ENCODE data around the gene DIAPH1. TPM values are rescaled to one million over a fixed set of nuclear protein-coding genes. Genes with fewer than 3 reads are reported as not detected.

DIAPH1 gene
- total RNA-seq, 2 donors from 2014 or later = 104 to 106 TPM

GRCh38 chr5:141603923-141604717, 14.7 kb downstream of the DIAPH1 start:
- Histone ChIP-seq H3K27me3 (ENCODE audit: control insufficient read depth, insufficient read depth, low read length, poor library complexity, severe bottlenecking) (no peaks in the 10 kb centered on the region), H3K27ac (ENCODE audit: low read depth, low read length) (no peak overlapping the region), H3K9me3 (ENCODE audit: control insufficient read depth, low read length) (no peaks in the 10 kb centered on the region), H3K4me3 (ENCODE audit: low read length) (no peak overlapping the region), H3K36me3 (ENCODE audit: control insufficient read depth, insufficient read depth, low read length) (peaks cover 8% of the 10 kb centered on the region), H3K9ac (ENCODE audit: extremely low read depth, low read length, poor library complexity, severe bottlenecking) (no peak overlapping the region), H3K4me1 (ENCODE audit: control insufficient read depth, insufficient read depth, low read length) (no peaks in the 10 kb centered on the region)
- peaks cover 22% of the 10 kb centered on the region for H3K4me1 Mint-ChIP-seq
- WGBS, 2 experiments (ENCODE audit: insufficient coverage in 1 of 2, insufficient read length in 1 of 2) = 91 to 94% methylated on average over 5 to 6 of the region's 6 CpGs
- no peaks in the 10 kb centered on the region for H3K36me3 Mint-ChIP-seq (ENCODE audit: low read depth)
- no peaks in the 10 kb centered on the region for H3K27me3 Mint-ChIP-seq (ENCODE audit: insufficient read depth)
- no peak for DNase-seq
- no peak for TF ChIP-seq CTCF (conservative IDR thresholded peaks at IDR 0.05)
- peak overlapping the region; percentile 3 for H3K27ac Mint-ChIP-seq
- no peak overlapping the region for H3K4me3 Mint-ChIP-seq
- H3K9me3 Mint-ChIP-seq = no peaks in the 10 kb centered on the region

GRCh38 chr5:141602606-141603005, 16.2 kb downstream of the DIAPH1 start:
- H3K4me3 ChIP-seq (ENCODE audit: low read length) = no peak overlapping the region
- H3K4me1 ChIP-seq (ENCODE audit: control insufficient read depth, insufficient read depth, low read length) = no peaks in the 10 kb centered on the region
- no peaks in the 10 kb centered on the region for H3K27me3 ChIP-seq (ENCODE audit: control insufficient read depth, insufficient read depth, low read length, poor library complexity, severe bottlenecking)
- Mint-ChIP-seq H3K9me3 (no peaks in the 10 kb centered on the region), H3K4me3 (no peak overlapping the region), H3K36me3 (ENCODE audit: low read depth) (no peaks in the 10 kb centered on the region), H3K27ac (no peak overlapping the region), H3K27me3 (ENCODE audit: insufficient read depth) (no peaks in the 10 kb centered on the region), H3K4me1 (peaks cover 16% of the 10 kb centered on the region)
- no peak for TF ChIP-seq CTCF (conservative IDR thresholded peaks at IDR 0.05)
- no peak overlapping the region for H3K9ac ChIP-seq (ENCODE audit: extremely low read depth, low read length, poor library complexity, severe bottlenecking)
- no peak for DNase-seq
- no peaks in the 10 kb centered on the region for H3K9me3 ChIP-seq (ENCODE audit: control insufficient read depth, low read length)
- 100% methylated on average over 1 of the region's 1 CpG; no CpG with 5 or more reads in 1 of the 2 experiments for WGBS, 2 experiments (ENCODE audit: insufficient coverage in 1 of 2, insufficient read length in 1 of 2)
- peaks cover 8% of the 10 kb centered on the region for H3K36me3 ChIP-seq (ENCODE audit: control insufficient read depth, insufficient read depth, low read length)
- no peak overlapping the region for H3K27ac ChIP-seq (ENCODE audit: low read depth, low read length)

- Histone ChIP-seq H3K9ac (ENCODE audit: extremely low read depth, low read length, poor library complexity, severe bottlenecking) (no peak overlapping the region), H3K4me3 (ENCODE audit: low read length) (no peak overlapping the region), H3K4me1 (ENCODE audit: control insufficient read depth, insufficient read depth, low read length) (no peaks in the 10 kb centered on the region), H3K36me3 (ENCODE audit: control insufficient read depth, insufficient read depth, low read length) (peaks cover 11% of the 10 kb centered on the region), H3K27me3 (ENCODE audit: control insufficient read depth, insufficient read depth, low read length, poor library complexity, severe bottlenecking) (no peaks in the 10 kb centered on the region), H3K9me3 (ENCODE audit: control insufficient read depth, low read length) (no peaks in the 10 kb centered on the region), H3K27ac (ENCODE audit: low read depth, low read length) (no peak overlapping the region)
- Mint-ChIP-seq H3K27ac (no peak overlapping the region), H3K36me3 (ENCODE audit: low read depth) (peaks cover 13% of the 10 kb centered on the region), H3K4me3 (no peak overlapping the region), H3K27me3 (ENCODE audit: insufficient read depth) (no peaks in the 10 kb centered on the region), H3K4me1 (no peaks in the 10 kb centered on the region), H3K9me3 (no peaks in the 10 kb centered on the region)
- 89 to 95% methylated on average over 3 of the region's 3 CpGs for WGBS, 2 experiments (ENCODE audit: insufficient coverage in 1 of 2, insufficient read length in 1 of 2)
- no peak for DNase-seq
- TF ChIP-seq CTCF (conservative IDR thresholded peaks at IDR 0.05) = no peak
These were observed 20.1 kb downstream of the DIAPH1 start for GRCh38 chr5:141598391-141599345.
